Mucosa of descending colon (tissue), 3 donors: Measurements from ENCODE around the gene ELP2. TPM values are rescaled to one million over a fixed set of nuclear protein-coding genes. Genes with fewer than 3 reads are reported as not detected.

Source experiments
- ATAC-seq: fragments of 200-7000 bp; cut with Tn5 transposase; one replicate; pipeline ENCODE4 v1.9.1; 2020; ENCODE audit warnings: mild to moderate bottlenecking, moderate library complexity
- DNase-seq, 3 donors: peaks; one replicate each; pipeline ENCODE4 v3.0.0-alpha.2; 2020
- H3K36me3 ChIP-seq: fragments of 200-600 bp; one replicate; pipeline ENCODE4 v1.8.0; 2021; ENCODE audit warnings: low read depth, mild to moderate bottlenecking
- H3K4me1 ChIP-seq: fragments of 200-600 bp; one replicate; pipeline ENCODE4 v1.8.0; 2021; ENCODE audit warnings: low read depth, mild to moderate bottlenecking
- H3K4me3 ChIP-seq: fragments of 200-600 bp; one replicate; pipeline ENCODE4 v1.8.0; 2021; ENCODE audit warnings: mild to moderate bottlenecking
- H3K9me3 ChIP-seq: fragments of 200-600 bp; one replicate; pipeline ENCODE4 v1.8.0; 2021; ENCODE audit warnings: mild to moderate bottlenecking
- CTCF ChIP-seq: fragments of 200-600 bp; IDR thresholded peaks from one replicate; pipeline ENCODE4 v1.8.0; 2022; ENCODE audit warnings: antibody characterized with exemption, mild to moderate bottlenecking
- intact Hi-C, 2 donors: fragments of 100-400 bp; cut with DNase I in 1 of 2; cut with micrococcal nuclease in 1 of 2; formaldehyde crosslinking; loops; one replicate each; pipeline versions ENCODE4 v1.11.0 to v1.11.1; 2022; cut with DNase I, micrococcal nuclease
- total RNA-seq, 3 donors: library from RNA; stranded (reverse); fragmentation: NEBNext Ultra II Directional in 2 of 3; extraction: Animal tissue kit (Norgen Biotek cat#: 25700) in 2 of 3; gene quantifications; one replicate each; pipeline versions ENCODE4 v1.2.1 to v1.2.4, GENCODE V29; 2021 to 2023
- donor health status: DM: no; HTN: no; CAD: no; lungs with moderate emphysema.
- donor health status: DM: no; HTN: no; CAD: no.
- donor health status: DM: no; HTN: yes; CAD: no.

ELP2 gene
- total RNA-seq, 3 donors from 2014 or later: 45.4 to 62.9 (median 55.4) TPM

GRCh38 chr18:36124841-36125240, 4.9 kb upstream of the ELP2 start:
- intact Hi-C loops: no loop called here
- Histone ChIP-seq H3K9me3 (no peaks in the 10 kb centered on the region), H3K4me3 (no peak overlapping the region), H3K4me1 (no peaks in the 10 kb centered on the region), H3K36me3 (no peaks in the 10 kb centered on the region)
- no peak for TF ChIP-seq CTCF
- DNase-seq (no peak), ATAC-seq (no peak)

GRCh38 chr18:36126668-36127067, 3.0 kb upstream of the ELP2 start:
- Histone ChIP-seq H3K9me3 (no peaks in the 10 kb centered on the region), H3K4me1 (peaks cover 12% of the 10 kb centered on the region), H3K4me3 (no peak overlapping the region), H3K36me3 (no peaks in the 10 kb centered on the region)
- DNase-seq: no peak
- TF ChIP-seq CTCF: no peak
- intact Hi-C loops: no loop called here
- no peak for ATAC-seq

GRCh38 chr18:36127836-36128529, 1.7 kb upstream of the ELP2 start:
- no peaks in the 10 kb centered on the region for H3K9me3 ChIP-seq
- ATAC-seq (no peak), DNase-seq (peak in 1 of 3 donors; percentile 4)
- TF ChIP-seq CTCF: no peak
- no peak overlapping the region for H3K4me3 ChIP-seq
- intact Hi-C loops: no loop called here
- peaks cover 16% of the 10 kb centered on the region for H3K4me1 ChIP-seq
- H3K36me3 ChIP-seq: no peaks in the 10 kb centered on the region

GRCh38 chr18:36128530-36128870, 1.2 kb upstream of the ELP2 start:
- H3K4me3 ChIP-seq: peak overlapping the region; percentile 52
- H3K9me3 ChIP-seq: no peaks in the 10 kb centered on the region
- no peak for ATAC-seq
- H3K4me1 ChIP-seq: peaks cover 16% of the 10 kb centered on the region
- H3K36me3 ChIP-seq: no peaks in the 10 kb centered on the region
- intact Hi-C loops: no loop called here
- no peak for TF ChIP-seq CTCF
- peak in 2 of 3 donors; percentile 29 to 37 for DNase-seq

- DNase-seq: no peak
- ATAC-seq: peak; percentile 7
- Histone ChIP-seq H3K4me3 (peak overlapping the region; percentile 52), H3K36me3 (no peaks in the 10 kb centered on the region), H3K9me3 (no peaks in the 10 kb centered on the region), H3K4me1 (peaks cover 16% of the 10 kb centered on the region)
- no peak for TF ChIP-seq CTCF
- intact Hi-C loops: no loop called here
Observed at GRCh38 chr18:36128907-36129299, 796 bp upstream of the ELP2 start.
